Measurements from ENCODE around the gene NACC2. TPM values are rescaled to one million over a fixed set of nuclear protein-coding genes. Genes with fewer than 3 reads are reported as not detected.
A peak's percentile ranks its signal among the peaks of the same experiment; 100 is the strongest.

The NACC2 gene
- total and polyA plus RNA-seq, 10 donors: 2.1 to 34.9 (median 23.7) TPM

- intact Hi-C loops (cut with DNase I; ENCODE audit: low total_unique reads): no loop called here
- Histone ChIP-seq H3K4me3 (no peak overlapping the region), H3K4me1 (peaks cover 0 to 62% (median 33%) of the 10 kb centered on the region in 6 donors), H3K36me3 (peaks cover 0 to 84% (median 13%) of the 10 kb centered on the region in 6 donors), H3K27me3 (replicated peaks in 1 of 7) (no peaks in the 10 kb centered on the region), H3K9me3 (no peaks in the 10 kb centered on the region), H3K27ac (peak overlapping the region in 2 of 8 donors; percentile 7 to 57)
- peak; percentile 60 for DNase-seq
- TF ChIP-seq POLR2A (IDR thresholded peaks at IDR 0.05): no peak
- no peak for TF ChIP-seq CTCF (IDR thresholded peaks at IDR 0.05 in 8 of 11, conservative IDR thresholded peaks at IDR 0.05 in 3 of 11)
- TF ChIP-seq POLR2AphosphoS5 (IDR thresholded peaks at IDR 0.05): no peak
- WGBS, 5 donors: 78 to 82% (median 80%) methylated on average over 9 to 19 of the region's 19 CpGs
Observed at GRCh38 chr9:136014924-136015633, 80.0 kb downstream of the NACC2 start.

GRCh38 chr9:136014147-136014923, 80.8 kb downstream of the NACC2 start:
- TF ChIP-seq CTCF (IDR thresholded peaks at IDR 0.05 in 8 of 11, conservative IDR thresholded peaks at IDR 0.05 in 3 of 11) (no peak), POLR2A (IDR thresholded peaks at IDR 0.05) (no peak), POLR2AphosphoS5 (IDR thresholded peaks at IDR 0.05) (no peak)
- intact Hi-C loops (cut with DNase I; ENCODE audit: low total_unique reads): no loop called here
- Histone ChIP-seq H3K9me3 (no peaks in the 10 kb centered on the region), H3K4me1 (peaks cover 0 to 62% (median 36%) of the 10 kb centered on the region in 6 donors), H3K27me3 (replicated peaks in 1 of 7) (no peaks in the 10 kb centered on the region), H3K36me3 (peaks cover 0 to 87% (median 13%) of the 10 kb centered on the region in 6 donors), H3K27ac (peak overlapping the region in 3 of 8 donors; percentile 7 to 57 (median 33)), H3K4me3 (no peak overlapping the region)
- WGBS, 5 donors: 81 to 90% (median 89%) methylated on average over 17 to 18 of the region's 18 CpGs
- peak; percentile 30 for DNase-seq

GRCh38 chr9:136013524-136014034, 81.5 kb downstream of the NACC2 start:
- WGBS, 5 donors: 73 to 91% (median 88%) methylated on average over 14 to 21 of the region's 21 CpGs
- intact Hi-C loops (cut with DNase I; ENCODE audit: low total_unique reads): no loop called here
- Histone ChIP-seq H3K27me3 (replicated peaks in 1 of 7) (no peaks in the 10 kb centered on the region), H3K4me3 (no peak overlapping the region), H3K36me3 (peaks cover 0 to 89% (median 13%) of the 10 kb centered on the region in 6 donors), H3K27ac (peak overlapping the region in 5 of 8 donors; percentile 8 to 87 (median 80)), H3K4me1 (peaks cover 0 to 69% (median 39%) of the 10 kb centered on the region in 6 donors), H3K9me3 (no peaks in the 10 kb centered on the region)
- TF ChIP-seq POLR2AphosphoS5 (IDR thresholded peaks at IDR 0.05): no peak
- TF ChIP-seq POLR2A (IDR thresholded peaks at IDR 0.05): no peak
- TF ChIP-seq CTCF (IDR thresholded peaks at IDR 0.05 in 8 of 11, conservative IDR thresholded peaks at IDR 0.05 in 3 of 11): no peak
- peak; percentile 47 for DNase-seq
